Neural cell (in vitro differentiated cells): ENCODE data around the gene PRLH.

ENCODE experiments used
- EP300 ChIP-seq: fragments of 450-650 bp; conservative IDR thresholded peaks from 2 replicates; pipeline ENCODE4 v1.6.1; 2014; ENCODE audit warnings: antibody characterized with exemption, mild to moderate bottlenecking, moderate library complexity; ENCODE audit not compliant: poor library complexity, severe bottlenecking
- EZH2 ChIP-seq: fragments of 200-600, 300-800 bp; shearing (Covaris generic), sonication (generic); IDR thresholded peaks from 2 replicates; pipeline ENCODE4 v1.6.1; 2014; ENCODE audit warnings: antibody characterized with exemption, low read length, borderline replicate concordance, mild to moderate bottlenecking; ENCODE audit not compliant: insufficient read depth, poor library complexity, severe bottlenecking
- MXI1 ChIP-seq: fragments of 450-650 bp; conservative IDR thresholded peaks from 2 replicates; pipeline ENCODE4 v1.6.1; 2014; ENCODE audit warnings: antibody characterized with exemption, mild to moderate bottlenecking; ENCODE audit not compliant: poor library complexity, severe bottlenecking
- POLR2AphosphoS5 ChIP-seq: IDR thresholded peaks from 2 replicates; pipeline ENCODE4 v1.6.1; 2012
- RAD21 ChIP-seq: fragments of 450-650 bp; conservative IDR thresholded peaks from 2 replicates; pipeline ENCODE4 v1.6.1; 2014; ENCODE audit warnings: antibody characterized with exemption, mild to moderate bottlenecking, moderate library complexity
- SMC3 ChIP-seq: fragments of 450-650 bp; conservative IDR thresholded peaks from 2 replicates; pipeline ENCODE4 v1.6.1; 2014; ENCODE audit warnings: antibody characterized with exemption, mild to moderate bottlenecking, moderate library complexity; ENCODE audit not compliant: poor library complexity
- TF ChIP-seq, protein P1 (sequence below): fragments of 450-650 bp; IDR thresholded peaks from 2 replicates; pipeline ENCODE4 v1.5.1; 2014; ENCODE audit warnings: antibody characterized with exemption, mild to moderate bottlenecking, moderate library complexity; ENCODE audit not compliant: poor library complexity, severe bottlenecking
- TF ChIP-seq, protein P2 (sequence below): IDR thresholded peaks from 2 replicates; pipeline ENCODE4 v1.6.1; 2012; ENCODE audit warnings: borderline replicate concordance

DNA sequence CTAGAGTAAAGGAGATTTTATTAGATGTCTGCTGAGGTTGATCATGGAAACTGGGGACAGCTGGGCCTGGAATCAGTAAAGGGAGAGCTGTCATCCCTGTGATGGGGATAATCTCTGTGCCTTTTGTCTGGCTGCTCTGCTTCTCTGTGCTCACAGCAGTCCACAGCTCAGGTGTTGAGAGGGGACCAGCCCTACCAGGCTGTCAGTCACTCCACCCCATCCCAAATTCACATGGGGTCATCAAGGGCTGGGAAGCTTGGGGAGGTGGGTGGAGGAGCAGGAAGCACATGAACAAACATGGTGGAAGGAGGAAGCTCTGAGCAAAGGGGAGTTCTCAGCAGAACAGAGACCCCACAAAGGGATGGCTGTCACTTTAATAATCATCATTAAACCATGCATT lies 47.3 kb downstream of the PRLH start:
- TF ChIP-seq, protein P1, sequence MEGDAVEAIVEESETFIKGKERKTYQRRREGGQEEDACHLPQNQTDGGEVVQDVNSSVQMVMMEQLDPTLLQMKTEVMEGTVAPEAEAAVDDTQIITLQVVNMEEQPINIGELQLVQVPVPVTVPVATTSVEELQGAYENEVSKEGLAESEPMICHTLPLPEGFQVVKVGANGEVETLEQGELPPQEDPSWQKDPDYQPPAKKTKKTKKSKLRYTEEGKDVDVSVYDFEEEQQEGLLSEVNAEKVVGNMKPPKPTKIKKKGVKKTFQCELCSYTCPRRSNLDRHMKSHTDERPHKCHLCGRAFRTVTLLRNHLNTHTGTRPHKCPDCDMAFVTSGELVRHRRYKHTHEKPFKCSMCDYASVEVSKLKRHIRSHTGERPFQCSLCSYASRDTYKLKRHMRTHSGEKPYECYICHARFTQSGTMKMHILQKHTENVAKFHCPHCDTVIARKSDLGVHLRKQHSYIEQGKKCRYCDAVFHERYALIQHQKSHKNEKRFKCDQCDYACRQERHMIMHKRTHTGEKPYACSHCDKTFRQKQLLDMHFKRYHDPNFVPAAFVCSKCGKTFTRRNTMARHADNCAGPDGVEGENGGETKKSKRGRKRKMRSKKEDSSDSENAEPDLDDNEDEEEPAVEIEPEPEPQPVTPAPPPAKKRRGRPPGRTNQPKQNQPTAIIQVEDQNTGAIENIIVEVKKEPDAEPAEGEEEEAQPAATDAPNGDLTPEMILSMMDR: no peak
- TF ChIP-seq, protein P2, sequence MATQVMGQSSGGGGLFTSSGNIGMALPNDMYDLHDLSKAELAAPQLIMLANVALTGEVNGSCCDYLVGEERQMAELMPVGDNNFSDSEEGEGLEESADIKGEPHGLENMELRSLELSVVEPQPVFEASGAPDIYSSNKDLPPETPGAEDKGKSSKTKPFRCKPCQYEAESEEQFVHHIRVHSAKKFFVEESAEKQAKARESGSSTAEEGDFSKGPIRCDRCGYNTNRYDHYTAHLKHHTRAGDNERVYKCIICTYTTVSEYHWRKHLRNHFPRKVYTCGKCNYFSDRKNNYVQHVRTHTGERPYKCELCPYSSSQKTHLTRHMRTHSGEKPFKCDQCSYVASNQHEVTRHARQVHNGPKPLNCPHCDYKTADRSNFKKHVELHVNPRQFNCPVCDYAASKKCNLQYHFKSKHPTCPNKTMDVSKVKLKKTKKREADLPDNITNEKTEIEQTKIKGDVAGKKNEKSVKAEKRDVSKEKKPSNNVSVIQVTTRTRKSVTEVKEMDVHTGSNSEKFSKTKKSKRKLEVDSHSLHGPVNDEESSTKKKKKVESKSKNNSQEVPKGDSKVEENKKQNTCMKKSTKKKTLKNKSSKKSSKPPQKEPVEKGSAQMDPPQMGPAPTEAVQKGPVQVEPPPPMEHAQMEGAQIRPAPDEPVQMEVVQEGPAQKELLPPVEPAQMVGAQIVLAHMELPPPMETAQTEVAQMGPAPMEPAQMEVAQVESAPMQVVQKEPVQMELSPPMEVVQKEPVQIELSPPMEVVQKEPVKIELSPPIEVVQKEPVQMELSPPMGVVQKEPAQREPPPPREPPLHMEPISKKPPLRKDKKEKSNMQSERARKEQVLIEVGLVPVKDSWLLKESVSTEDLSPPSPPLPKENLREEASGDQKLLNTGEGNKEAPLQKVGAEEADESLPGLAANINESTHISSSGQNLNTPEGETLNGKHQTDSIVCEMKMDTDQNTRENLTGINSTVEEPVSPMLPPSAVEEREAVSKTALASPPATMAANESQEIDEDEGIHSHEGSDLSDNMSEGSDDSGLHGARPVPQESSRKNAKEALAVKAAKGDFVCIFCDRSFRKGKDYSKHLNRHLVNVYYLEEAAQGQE: no peak
- TF ChIP-seq MXI1 (no peak), EP300 (no peak), SMC3 (no peak), POLR2AphosphoS5 (no peak), EZH2 (no peak), RAD21 (no peak)
